Neural cell (in vitro differentiated cells): Measurements from ENCODE around the gene LARGE1. TPM values are rescaled to one million over a fixed set of nuclear protein-coding genes. Genes with fewer than 3 reads are reported as not detected.

Source experiments
- H2AFZ ChIP-seq: fragments of 200-600, 300-800 bp; sonication (generic), shearing (Covaris generic); 2 replicates; pipeline ENCODE4 v1.6.0; 2014; ENCODE audit warnings: low read depth, mild to moderate bottlenecking, antibody characterized with exemption, low read length, moderate library complexity
- H3F3A ChIP-seq: fragments of 200-600 bp; shearing (Covaris generic); 2 replicates; pipeline ENCODE4 v1.6.1; 2016; ENCODE audit warnings: mild to moderate bottlenecking, moderate library complexity, mixed read lengths, antibody characterized with exemption, low read length; ENCODE audit not compliant: insufficient read depth, poor library complexity, severe bottlenecking
- H3K27ac ChIP-seq: fragments of 200-600, 300-800 bp; sonication (generic), shearing (Covaris generic); 2 replicates; pipeline ENCODE4 v1.5.1; 2014; ENCODE audit warnings: mild to moderate bottlenecking, low read length, moderate library complexity
- H3K27me3 ChIP-seq: fragments of 300-800, 200-600 bp; sonication (generic), shearing (Covaris generic); 2 replicates; pipeline ENCODE4 v1.6.0; 2014; ENCODE audit warnings: mild to moderate bottlenecking, low read depth, low read length, moderate library complexity; ENCODE audit not compliant: insufficient read depth
- H3K36me3 ChIP-seq: fragments of 300-800, 200-600 bp; sonication (generic), shearing (Covaris generic); 2 replicates; pipeline ENCODE4 v1.5.1; 2014; ENCODE audit warnings: mild to moderate bottlenecking, antibody characterized with exemption, low read length, moderate library complexity; ENCODE audit not compliant: insufficient read depth
- H3K4me2 ChIP-seq: fragments of 300-800, 200-600 bp; sonication (generic), shearing (Covaris generic); 2 replicates; pipeline ENCODE4 v1.6.0; 2014; ENCODE audit warnings: mild to moderate bottlenecking, low read length
- H3K4me3 ChIP-seq: fragments of 300-800, 200-600 bp; sonication (generic), shearing (Covaris generic); 2 replicates; pipeline ENCODE4 v1.5.1; 2014; ENCODE audit warnings: mild to moderate bottlenecking, low read length, moderate library complexity
- H3K79me2 ChIP-seq: fragments of 200-600 bp; shearing (Covaris generic); replicated peaks from 2 replicates; pipeline ENCODE4 v1.6.0; 2014; ENCODE audit warnings: mild to moderate bottlenecking, low read length, moderate library complexity; ENCODE audit not compliant: insufficient read depth
- H3K9ac ChIP-seq: fragments of 300-800, 200-600 bp; sonication (generic), shearing (Covaris generic); 2 replicates; pipeline ENCODE4 v1.6.1; 2016; ENCODE audit warnings: mild to moderate bottlenecking, low read length, mixed read lengths
- H3K9me2 ChIP-seq: fragments of 200-600 bp; shearing (Covaris generic); 2 replicates; pipeline ENCODE4 v1.6.1; 2016; ENCODE audit warnings: mild to moderate bottlenecking, low read length, mixed read lengths; ENCODE audit not compliant: insufficient read depth
- H3K9me3 ChIP-seq: fragments of 200-600, 300-800 bp; sonication (generic), shearing (Covaris generic); 2 replicates; pipeline ENCODE4 v1.6.1; 2016; ENCODE audit warnings: mild to moderate bottlenecking, mixed run types, low read length, moderate library complexity, mixed read lengths
- H4K20me1 ChIP-seq: fragments of 200-600 bp; shearing (Covaris generic); 2 replicates; pipeline ENCODE4 v1.6.1; 2016; ENCODE audit warnings: mild to moderate bottlenecking, mixed run types; ENCODE audit not compliant: insufficient read depth
- EP300 ChIP-seq: fragments of 450-650 bp; conservative IDR thresholded peaks from 2 replicates; pipeline ENCODE4 v1.6.1; 2014; ENCODE audit warnings: antibody characterized with exemption, mild to moderate bottlenecking, moderate library complexity; ENCODE audit not compliant: poor library complexity, severe bottlenecking
- EZH2 ChIP-seq: fragments of 200-600, 300-800 bp; shearing (Covaris generic), sonication (generic); IDR thresholded peaks from 2 replicates; pipeline ENCODE4 v1.6.1; 2014; ENCODE audit warnings: antibody characterized with exemption, low read length, borderline replicate concordance, mild to moderate bottlenecking; ENCODE audit not compliant: insufficient read depth, poor library complexity, severe bottlenecking
- MXI1 ChIP-seq: fragments of 450-650 bp; conservative IDR thresholded peaks from 2 replicates; pipeline ENCODE4 v1.6.1; 2014; ENCODE audit warnings: antibody characterized with exemption, mild to moderate bottlenecking; ENCODE audit not compliant: poor library complexity, severe bottlenecking
- POLR2AphosphoS5 ChIP-seq: IDR thresholded peaks from 2 replicates; pipeline ENCODE4 v1.6.1; 2012
- RAD21 ChIP-seq: fragments of 450-650 bp; conservative IDR thresholded peaks from 2 replicates; pipeline ENCODE4 v1.6.1; 2014; ENCODE audit warnings: antibody characterized with exemption, mild to moderate bottlenecking, moderate library complexity
- SMC3 ChIP-seq: fragments of 450-650 bp; conservative IDR thresholded peaks from 2 replicates; pipeline ENCODE4 v1.6.1; 2014; ENCODE audit warnings: antibody characterized with exemption, mild to moderate bottlenecking, moderate library complexity; ENCODE audit not compliant: poor library complexity
- TAF1 ChIP-seq: IDR thresholded peaks from 2 replicates; pipeline ENCODE4 v1.6.1; 2012; ENCODE audit warnings: low read depth
- polyA plus RNA-seq: library from polyadenylated mRNA; depleted of rRNA; stranded (reverse); fragments of >200 nt; gene quantifications from 2 replicates; pipeline ENCODE4 v1.2.3, GENCODE V29; 2014
- TF ChIP-seq, protein P1 (sequence below): IDR thresholded peaks from 2 replicates; pipeline ENCODE4 v1.6.1; 2012; ENCODE audit warnings: borderline replicate concordance
- TF ChIP-seq, protein P2 (sequence below): fragments of 450-650 bp; IDR thresholded peaks from 2 replicates; pipeline ENCODE4 v1.5.1; 2014; ENCODE audit warnings: antibody characterized with exemption, mild to moderate bottlenecking, moderate library complexity; ENCODE audit not compliant: poor library complexity, severe bottlenecking

The LARGE1 gene
- polyA plus RNA-seq, 1 donor from 2014 or later: 27.5 TPM

DNA sequence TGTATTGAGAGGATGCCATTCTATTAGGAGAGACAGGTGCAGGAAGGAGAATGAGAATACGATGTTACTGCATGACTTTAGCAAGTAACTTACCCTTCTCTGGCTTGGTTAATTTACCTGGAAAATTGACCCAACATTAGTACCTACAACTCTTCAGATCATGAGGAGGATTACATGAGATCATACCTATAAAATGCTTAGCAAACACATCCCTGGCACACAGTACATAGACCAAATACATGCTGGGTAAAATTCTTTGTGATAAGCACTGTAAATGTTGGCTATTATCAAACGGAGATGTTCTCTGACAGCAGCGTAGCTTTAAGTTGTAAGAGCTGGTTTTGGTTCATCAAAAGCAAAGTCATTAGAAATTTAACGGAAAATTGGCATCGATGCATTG is 28.8 kb downstream of the LARGE1 start:
- Histone ChIP-seq H3K9me2 (no peaks in the 10 kb centered on the region), H3K27me3 (no peaks in the 10 kb centered on the region), H3K9ac (no peak overlapping the region), H3K9me3 (no peaks in the 10 kb centered on the region), H3K36me3 (no peaks in the 10 kb centered on the region), H3F3A (no peaks in the 10 kb centered on the region), H2AFZ (no peak overlapping the region), H4K20me1 (no peaks in the 10 kb centered on the region), H3K4me3 (no peak overlapping the region), H3K27ac (no peak overlapping the region), H3K4me2 (no peak overlapping the region), H3K79me2 (no peaks in the 10 kb centered on the region)
- TF ChIP-seq, protein P1, sequence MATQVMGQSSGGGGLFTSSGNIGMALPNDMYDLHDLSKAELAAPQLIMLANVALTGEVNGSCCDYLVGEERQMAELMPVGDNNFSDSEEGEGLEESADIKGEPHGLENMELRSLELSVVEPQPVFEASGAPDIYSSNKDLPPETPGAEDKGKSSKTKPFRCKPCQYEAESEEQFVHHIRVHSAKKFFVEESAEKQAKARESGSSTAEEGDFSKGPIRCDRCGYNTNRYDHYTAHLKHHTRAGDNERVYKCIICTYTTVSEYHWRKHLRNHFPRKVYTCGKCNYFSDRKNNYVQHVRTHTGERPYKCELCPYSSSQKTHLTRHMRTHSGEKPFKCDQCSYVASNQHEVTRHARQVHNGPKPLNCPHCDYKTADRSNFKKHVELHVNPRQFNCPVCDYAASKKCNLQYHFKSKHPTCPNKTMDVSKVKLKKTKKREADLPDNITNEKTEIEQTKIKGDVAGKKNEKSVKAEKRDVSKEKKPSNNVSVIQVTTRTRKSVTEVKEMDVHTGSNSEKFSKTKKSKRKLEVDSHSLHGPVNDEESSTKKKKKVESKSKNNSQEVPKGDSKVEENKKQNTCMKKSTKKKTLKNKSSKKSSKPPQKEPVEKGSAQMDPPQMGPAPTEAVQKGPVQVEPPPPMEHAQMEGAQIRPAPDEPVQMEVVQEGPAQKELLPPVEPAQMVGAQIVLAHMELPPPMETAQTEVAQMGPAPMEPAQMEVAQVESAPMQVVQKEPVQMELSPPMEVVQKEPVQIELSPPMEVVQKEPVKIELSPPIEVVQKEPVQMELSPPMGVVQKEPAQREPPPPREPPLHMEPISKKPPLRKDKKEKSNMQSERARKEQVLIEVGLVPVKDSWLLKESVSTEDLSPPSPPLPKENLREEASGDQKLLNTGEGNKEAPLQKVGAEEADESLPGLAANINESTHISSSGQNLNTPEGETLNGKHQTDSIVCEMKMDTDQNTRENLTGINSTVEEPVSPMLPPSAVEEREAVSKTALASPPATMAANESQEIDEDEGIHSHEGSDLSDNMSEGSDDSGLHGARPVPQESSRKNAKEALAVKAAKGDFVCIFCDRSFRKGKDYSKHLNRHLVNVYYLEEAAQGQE: no peak
- no peak for TF ChIP-seq SMC3
- TF ChIP-seq POLR2AphosphoS5: no peak
- TF ChIP-seq MXI1: no peak
- no peak for TF ChIP-seq EP300
- TF ChIP-seq EZH2: no peak
- no peak for TF ChIP-seq TAF1
- TF ChIP-seq RAD21: no peak
- TF ChIP-seq, protein P2, sequence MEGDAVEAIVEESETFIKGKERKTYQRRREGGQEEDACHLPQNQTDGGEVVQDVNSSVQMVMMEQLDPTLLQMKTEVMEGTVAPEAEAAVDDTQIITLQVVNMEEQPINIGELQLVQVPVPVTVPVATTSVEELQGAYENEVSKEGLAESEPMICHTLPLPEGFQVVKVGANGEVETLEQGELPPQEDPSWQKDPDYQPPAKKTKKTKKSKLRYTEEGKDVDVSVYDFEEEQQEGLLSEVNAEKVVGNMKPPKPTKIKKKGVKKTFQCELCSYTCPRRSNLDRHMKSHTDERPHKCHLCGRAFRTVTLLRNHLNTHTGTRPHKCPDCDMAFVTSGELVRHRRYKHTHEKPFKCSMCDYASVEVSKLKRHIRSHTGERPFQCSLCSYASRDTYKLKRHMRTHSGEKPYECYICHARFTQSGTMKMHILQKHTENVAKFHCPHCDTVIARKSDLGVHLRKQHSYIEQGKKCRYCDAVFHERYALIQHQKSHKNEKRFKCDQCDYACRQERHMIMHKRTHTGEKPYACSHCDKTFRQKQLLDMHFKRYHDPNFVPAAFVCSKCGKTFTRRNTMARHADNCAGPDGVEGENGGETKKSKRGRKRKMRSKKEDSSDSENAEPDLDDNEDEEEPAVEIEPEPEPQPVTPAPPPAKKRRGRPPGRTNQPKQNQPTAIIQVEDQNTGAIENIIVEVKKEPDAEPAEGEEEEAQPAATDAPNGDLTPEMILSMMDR: no peak

DNA sequence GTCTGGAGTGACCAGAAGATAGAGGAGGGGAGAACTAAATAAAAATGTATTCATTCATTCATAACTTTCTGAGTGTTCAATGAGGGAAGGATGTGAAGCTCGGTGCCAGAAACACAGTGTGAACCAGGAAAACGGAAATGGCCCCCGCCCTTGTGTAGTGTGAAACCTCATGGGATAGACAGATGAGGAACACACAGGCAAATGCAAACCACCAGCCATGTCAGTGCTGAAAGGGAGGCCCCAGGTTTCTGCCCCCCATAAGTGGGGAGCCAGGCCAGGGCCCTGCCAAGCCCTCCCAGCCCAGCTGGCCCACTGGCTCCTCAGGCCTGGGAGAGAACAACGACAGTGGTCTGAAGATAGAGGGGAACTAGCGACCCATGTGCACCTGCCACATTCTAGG is 30.5 kb downstream of the LARGE1 start:
- Histone ChIP-seq H3K79me2 (no peaks in the 10 kb centered on the region), H3K4me2 (no peak overlapping the region), H3K4me3 (no peak overlapping the region), H3K27me3 (no peaks in the 10 kb centered on the region), H4K20me1 (no peaks in the 10 kb centered on the region), H3K36me3 (no peaks in the 10 kb centered on the region), H3K27ac (no peak overlapping the region), H3K9ac (no peak overlapping the region), H3K9me2 (no peaks in the 10 kb centered on the region), H3F3A (no peaks in the 10 kb centered on the region), H3K9me3 (no peaks in the 10 kb centered on the region), H2AFZ (no peak overlapping the region)
- TF ChIP-seq TAF1 (no peak), RAD21 (no peak), POLR2AphosphoS5 (no peak), EZH2 (no peak), EP300 (no peak), SMC3 (no peak), MXI1 (no peak)
- TF ChIP-seq, protein P1: no peak
- TF ChIP-seq, protein P2: no peak
